Keratinocyte (primary cell): ENCODE measurements around the gene HOXA6.

Experiments
- EZH2 ChIP-seq: IDR thresholded peaks from one replicate; pipeline ENCODE4 v1.6.1; 2012; ENCODE audit warnings: inconsistent platforms, mild to moderate bottlenecking, low read length, moderate library complexity
- TF ChIP-seq, protein P1 (sequence below), 3 experiments: IDR thresholded peaks in 1 of 3; conservative IDR thresholded peaks in 1 of 3; optimal IDR thresholded peaks in 1 of 3; 2 replicates in 2 of 3; 3 replicates in 1 of 3; pipeline versions ENCODE3 to v1.5.1; 2011; ENCODE audit warnings: low read length in 3 of 3, mild to moderate bottlenecking in 3 of 3, moderate library complexity in 2 of 3, control low read depth in 1 of 3, inconsistent platforms in 1 of 3; ENCODE audit not compliant: insufficient read depth in 2 of 3; ENCODE audit errors: extremely low read depth in 1 of 3

DNA sequence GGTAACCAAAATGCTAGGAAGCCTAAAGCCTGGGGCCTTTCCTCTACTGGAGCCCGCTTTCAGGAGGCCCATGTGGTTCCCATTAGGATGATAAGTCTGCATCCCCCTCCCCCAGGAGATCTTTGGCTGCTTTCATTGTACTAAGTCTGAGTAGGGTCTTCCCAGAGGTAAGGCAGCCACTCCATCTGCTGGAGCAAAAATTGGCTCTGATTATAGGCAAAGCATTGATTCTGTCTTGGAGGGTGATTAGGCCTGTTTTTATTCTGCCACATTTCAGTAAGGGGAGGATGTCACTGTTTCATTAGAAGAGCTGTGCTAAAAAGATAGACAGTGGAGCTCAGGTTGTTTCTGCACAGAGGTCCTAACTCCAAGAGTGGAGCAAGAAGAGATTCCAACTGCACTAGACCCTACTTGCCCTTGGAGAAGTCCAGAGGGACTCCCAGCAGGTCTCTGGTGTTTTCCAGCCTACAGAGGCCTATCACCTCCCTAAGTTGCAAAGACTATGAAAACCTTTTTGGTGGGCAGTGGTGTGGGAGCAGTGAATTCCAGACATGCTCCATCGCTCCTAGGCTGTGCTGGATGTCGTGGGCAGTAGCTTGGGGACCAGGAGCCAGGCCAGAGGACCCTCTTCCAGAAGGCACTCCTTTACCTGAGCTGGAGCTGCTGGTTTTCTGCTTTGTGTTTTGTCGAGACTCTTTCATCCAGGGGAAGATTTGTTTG is 37.9 kb downstream of the HOXA6 start:
- TF ChIP-seq, protein P1, sequence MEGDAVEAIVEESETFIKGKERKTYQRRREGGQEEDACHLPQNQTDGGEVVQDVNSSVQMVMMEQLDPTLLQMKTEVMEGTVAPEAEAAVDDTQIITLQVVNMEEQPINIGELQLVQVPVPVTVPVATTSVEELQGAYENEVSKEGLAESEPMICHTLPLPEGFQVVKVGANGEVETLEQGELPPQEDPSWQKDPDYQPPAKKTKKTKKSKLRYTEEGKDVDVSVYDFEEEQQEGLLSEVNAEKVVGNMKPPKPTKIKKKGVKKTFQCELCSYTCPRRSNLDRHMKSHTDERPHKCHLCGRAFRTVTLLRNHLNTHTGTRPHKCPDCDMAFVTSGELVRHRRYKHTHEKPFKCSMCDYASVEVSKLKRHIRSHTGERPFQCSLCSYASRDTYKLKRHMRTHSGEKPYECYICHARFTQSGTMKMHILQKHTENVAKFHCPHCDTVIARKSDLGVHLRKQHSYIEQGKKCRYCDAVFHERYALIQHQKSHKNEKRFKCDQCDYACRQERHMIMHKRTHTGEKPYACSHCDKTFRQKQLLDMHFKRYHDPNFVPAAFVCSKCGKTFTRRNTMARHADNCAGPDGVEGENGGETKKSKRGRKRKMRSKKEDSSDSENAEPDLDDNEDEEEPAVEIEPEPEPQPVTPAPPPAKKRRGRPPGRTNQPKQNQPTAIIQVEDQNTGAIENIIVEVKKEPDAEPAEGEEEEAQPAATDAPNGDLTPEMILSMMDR (optimal IDR thresholded peaks at IDR 0.05 in 1 of 3, IDR thresholded peaks at IDR 0.05 in 1 of 3, conservative IDR thresholded peaks at IDR 0.05 in 1 of 3; ENCODE audit: extremely low read depth in 1 of 3, insufficient read depth in 2 of 3, low read length in 3 of 3) = no peak
- no peak for TF ChIP-seq EZH2
